ENCODE results near the gene OR10A3. TPM values are rescaled to one million over a fixed set of nuclear protein-coding genes. Genes with fewer than 3 reads are reported as not detected.

The OR10A3 gene
- total RNA-seq, 1 donor from 2014 or later, result not detected

DNA sequence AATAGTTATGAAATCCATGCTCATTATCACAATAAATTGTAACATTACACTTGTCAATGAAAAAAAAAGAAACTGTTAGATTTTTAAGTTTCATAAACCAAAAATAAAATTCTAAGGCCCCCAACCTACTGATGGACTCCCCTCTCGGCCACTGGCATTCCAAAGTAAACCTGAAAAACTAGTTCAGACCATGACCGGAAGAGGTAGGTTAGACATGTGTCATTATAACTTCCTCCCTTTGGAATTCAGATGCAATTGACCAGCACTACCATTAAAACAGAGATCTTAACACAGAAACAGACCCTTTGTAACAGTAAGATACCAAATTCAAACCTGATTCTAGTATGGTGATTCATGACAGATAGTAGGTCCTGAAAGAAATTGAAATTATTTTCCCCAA lies 23.4 kb downstream of the OR10A3 start:
- Histone ChIP-seq H3K9ac (no peak overlapping the region), H3K4me2 (no peak overlapping the region), H3K4me1 (no peaks in the 10 kb centered on the region), H3F3A (ENCODE audit: low read depth) (no peaks in the 10 kb centered on the region), H3K36me3 (no peaks in the 10 kb centered on the region), H4K20me1 (ENCODE audit: low read depth) (no peaks in the 10 kb centered on the region), H3K79me2 (ENCODE audit: low read depth) (no peaks in the 10 kb centered on the region), H3K4me3 (no peak overlapping the region), H2AFZ (replicated peaks) (no peak overlapping the region), H3K27ac (no peak overlapping the region), H3K27me3 (no peaks in the 10 kb centered on the region), H3K9me3 (ENCODE audit: low read depth) (no peaks in the 10 kb centered on the region)
- Mint-ChIP-seq H3K36me3 (no peaks in the 10 kb centered on the region), H3K9me3 (no peaks in the 10 kb centered on the region), H3K4me1 (no peaks in the 10 kb centered on the region), H3K4me3 (no peak overlapping the region), H3K27me3 (ENCODE audit: insufficient read depth, low read depth) (peaks cover 2% of the 10 kb centered on the region), H3K27ac (no peak overlapping the region)
- TF ChIP-seq, protein P1, sequence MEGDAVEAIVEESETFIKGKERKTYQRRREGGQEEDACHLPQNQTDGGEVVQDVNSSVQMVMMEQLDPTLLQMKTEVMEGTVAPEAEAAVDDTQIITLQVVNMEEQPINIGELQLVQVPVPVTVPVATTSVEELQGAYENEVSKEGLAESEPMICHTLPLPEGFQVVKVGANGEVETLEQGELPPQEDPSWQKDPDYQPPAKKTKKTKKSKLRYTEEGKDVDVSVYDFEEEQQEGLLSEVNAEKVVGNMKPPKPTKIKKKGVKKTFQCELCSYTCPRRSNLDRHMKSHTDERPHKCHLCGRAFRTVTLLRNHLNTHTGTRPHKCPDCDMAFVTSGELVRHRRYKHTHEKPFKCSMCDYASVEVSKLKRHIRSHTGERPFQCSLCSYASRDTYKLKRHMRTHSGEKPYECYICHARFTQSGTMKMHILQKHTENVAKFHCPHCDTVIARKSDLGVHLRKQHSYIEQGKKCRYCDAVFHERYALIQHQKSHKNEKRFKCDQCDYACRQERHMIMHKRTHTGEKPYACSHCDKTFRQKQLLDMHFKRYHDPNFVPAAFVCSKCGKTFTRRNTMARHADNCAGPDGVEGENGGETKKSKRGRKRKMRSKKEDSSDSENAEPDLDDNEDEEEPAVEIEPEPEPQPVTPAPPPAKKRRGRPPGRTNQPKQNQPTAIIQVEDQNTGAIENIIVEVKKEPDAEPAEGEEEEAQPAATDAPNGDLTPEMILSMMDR (IDR thresholded peaks at IDR 0.05), result no peak
- DNase-seq (ENCODE audit: low spot score), result no peak

DNA sequence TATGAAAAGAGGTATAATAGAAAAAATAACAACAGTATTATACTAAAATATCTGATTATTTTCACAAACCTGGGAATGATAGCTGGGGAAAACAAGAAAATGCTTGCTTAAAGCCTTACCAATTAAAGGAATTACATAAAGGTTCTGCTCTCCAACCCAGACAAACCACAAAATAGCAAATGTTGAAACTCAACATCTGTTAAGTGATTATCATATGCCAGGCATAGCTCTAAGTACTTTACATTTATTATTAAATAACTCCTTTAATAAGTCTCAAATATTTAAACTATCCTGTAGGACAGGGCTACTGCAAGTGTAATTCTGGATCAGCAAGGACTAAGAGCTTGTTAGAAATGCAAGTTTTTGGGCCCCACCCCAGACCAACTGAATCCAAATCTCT lies 30.5 kb downstream of the OR10A3 start:
- Mint-ChIP-seq H3K27me3 (ENCODE audit: insufficient read depth, low read depth) (peaks cover 3% of the 10 kb centered on the region), H3K4me1 (peaks cover 10% of the 10 kb centered on the region), H3K4me3 (no peak overlapping the region), H3K9me3 (no peaks in the 10 kb centered on the region), H3K36me3 (no peaks in the 10 kb centered on the region), H3K27ac (no peak overlapping the region)
- no peak overlapping the region for H3K9ac ChIP-seq
- H3K4me1 ChIP-seq, result peaks cover 21% of the 10 kb centered on the region
- no peaks in the 10 kb centered on the region for H3K9me3 ChIP-seq (ENCODE audit: low read depth)
- H3K27ac ChIP-seq, result no peak overlapping the region
- H3K4me3 ChIP-seq, result no peak overlapping the region
- no peak overlapping the region for H3K4me2 ChIP-seq
- H3K36me3 ChIP-seq, result no peaks in the 10 kb centered on the region
- TF ChIP-seq EZH2 (IDR thresholded peaks at IDR 0.05), result no peak
- TF ChIP-seq, protein P1 (IDR thresholded peaks at IDR 0.05), result no peak
- TF ChIP-seq EZH2phosphoT487 (IDR thresholded peaks at IDR 0.05), result no peak
- H3K79me2 ChIP-seq (ENCODE audit: low read depth), result no peaks in the 10 kb centered on the region
- no peak for DNase-seq (ENCODE audit: low spot score)
- H3F3A ChIP-seq (ENCODE audit: low read depth), result peaks cover 3% of the 10 kb centered on the region
- H4K20me1 ChIP-seq (ENCODE audit: low read depth), result no peaks in the 10 kb centered on the region
- no peak overlapping the region for H2AFZ ChIP-seq (replicated peaks)
- H3K27me3 ChIP-seq, result no peaks in the 10 kb centered on the region

DNA sequence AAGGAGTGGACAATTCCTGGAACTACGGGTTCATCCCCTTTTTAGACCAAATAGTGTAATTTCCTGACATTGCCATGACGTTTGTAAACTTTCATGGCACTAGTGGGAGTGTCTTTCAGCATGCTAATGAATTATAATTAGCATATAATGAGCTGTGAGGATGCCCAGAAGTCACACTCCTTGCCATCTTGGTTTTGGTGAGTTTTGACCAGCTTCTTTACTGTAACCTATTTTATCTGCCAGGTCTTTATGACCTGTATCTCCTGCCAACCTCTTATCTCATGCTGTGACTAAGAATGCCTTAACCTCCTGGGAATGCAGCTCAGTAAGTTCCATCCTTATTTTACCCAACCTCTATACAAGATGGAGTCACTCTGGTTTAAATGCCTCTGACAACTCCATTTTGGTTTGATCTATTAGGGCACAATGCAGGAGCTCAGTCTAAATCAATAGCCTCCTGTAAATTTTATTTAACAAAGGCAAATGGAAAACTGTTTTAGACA lies 31.2 kb downstream of the OR10A3 start:
- Histone ChIP-seq H3K4me2 (no peak overlapping the region), H3F3A (ENCODE audit: low read depth) (peaks cover 8% of the 10 kb centered on the region), H4K20me1 (ENCODE audit: low read depth) (no peaks in the 10 kb centered on the region), H3K36me3 (no peaks in the 10 kb centered on the region), H2AFZ (replicated peaks) (no peak overlapping the region), H3K27ac (no peak overlapping the region), H3K9me3 (ENCODE audit: low read depth) (no peaks in the 10 kb centered on the region), H3K79me2 (ENCODE audit: low read depth) (no peaks in the 10 kb centered on the region), H3K4me3 (no peak overlapping the region), H3K27me3 (no peaks in the 10 kb centered on the region), H3K9ac (no peak overlapping the region), H3K4me1 (peaks cover 28% of the 10 kb centered on the region)
- Mint-ChIP-seq H3K36me3 (no peaks in the 10 kb centered on the region), H3K9me3 (no peaks in the 10 kb centered on the region), H3K27me3 (ENCODE audit: insufficient read depth, low read depth) (peaks cover 3% of the 10 kb centered on the region), H3K4me3 (no peak overlapping the region), H3K27ac (no peak overlapping the region), H3K4me1 (peaks cover 17% of the 10 kb centered on the region)
- no peak for DNase-seq (ENCODE audit: low spot score)
- no peak for TF ChIP-seq EZH2 (IDR thresholded peaks at IDR 0.05)
- TF ChIP-seq, protein P1 (IDR thresholded peaks at IDR 0.05), result no peak
- no peak for TF ChIP-seq EZH2phosphoT487 (IDR thresholded peaks at IDR 0.05)
